ENCODE results near the gene RNF157. TPM values are rescaled to one million over a fixed set of nuclear protein-coding genes. Genes with fewer than 3 reads are reported as not detected.

RNF157 gene
- total and polyA plus RNA-seq, 2 experiments from 2014 or later = 11.0 to 15.0 TPM

- peak overlapping the region; percentile 80 for H3K27ac ChIP-seq
- H3K9me3 ChIP-seq (ENCODE audit: low read depth) = no peaks in the 10 kb centered on the region
- TF ChIP-seq CTCF (IDR thresholded peaks at IDR 0.05; ENCODE audit: low read depth, low read length) = no peak
- peaks cover 2% of the 10 kb centered on the region for H3K36me3 ChIP-seq
- H3K27me3 ChIP-seq = no peaks in the 10 kb centered on the region
- H3K4me3 ChIP-seq = peak overlapping the region; percentile 99
- no peak for DNase-seq (ENCODE audit: low read depth in 1 of 2, low spot score in 1 of 2)
- peaks cover 50% of the 10 kb centered on the region for H3K4me1 ChIP-seq (ENCODE audit: low read depth)
These were observed 26.8 kb upstream of the RNF157 start for GRCh38 chr17:76267051-76267576.

GRCh38 chr17:76266244-76266938, 26.1 kb upstream of the RNF157 start:
- Histone ChIP-seq H3K27ac (peak overlapping the region; percentile 80), H3K9me3 (ENCODE audit: low read depth) (no peaks in the 10 kb centered on the region), H3K4me1 (ENCODE audit: low read depth) (peaks cover 48% of the 10 kb centered on the region), H3K27me3 (no peaks in the 10 kb centered on the region), H3K4me3 (peak overlapping the region; percentile 99), H3K36me3 (peaks cover 2% of the 10 kb centered on the region)
- peak in 1 of 2 donors; percentile 56 for DNase-seq (ENCODE audit: low read depth in 1 of 2, low spot score in 1 of 2)
- no peak for TF ChIP-seq CTCF (IDR thresholded peaks at IDR 0.05; ENCODE audit: low read depth, low read length)

- Histone ChIP-seq H3K36me3 (peaks cover 2% of the 10 kb centered on the region), H3K27ac (peak overlapping the region; percentile 80), H3K4me3 (peak overlapping the region; percentile 99), H3K9me3 (ENCODE audit: low read depth) (no peaks in the 10 kb centered on the region), H3K4me1 (ENCODE audit: low read depth) (peaks cover 43% of the 10 kb centered on the region), H3K27me3 (no peaks in the 10 kb centered on the region)
- peak; percentile 68 to 80 for DNase-seq (ENCODE audit: low read depth in 1 of 2, low spot score in 1 of 2)
- TF ChIP-seq CTCF (IDR thresholded peaks at IDR 0.05; ENCODE audit: low read depth, low read length) = no peak
These were observed 25.4 kb upstream of the RNF157 start for GRCh38 chr17:76265624-76266243.

GRCh38 chr17:76264755-76265623, 24.7 kb upstream of the RNF157 start, which contains the start of gene UBALD2:
Gene UBALD2, plus strand, starts transcription at chr17:76265348. Its CDS starts 158 bp downstream, at chr17:76265506.
- DNase-seq (ENCODE audit: low read depth in 1 of 2, low spot score in 1 of 2) = peak; percentile 98 to 100
- Histone ChIP-seq H3K4me3 (peak within 1 kb of the TSS; percentile 99), H3K27ac (peak within 1 kb of the TSS; percentile 80), H3K4me1 (ENCODE audit: low read depth) (peaks cover 37% of the 10 kb centered on the region), H3K36me3 (no peaks in the 10 kb centered on the region), H3K27me3 (no peaks in the 10 kb centered on the region), H3K9me3 (ENCODE audit: low read depth) (no peaks in the 10 kb centered on the region)
- no peak for TF ChIP-seq CTCF (IDR thresholded peaks at IDR 0.05; ENCODE audit: low read depth, low read length)

- no peak for TF ChIP-seq CTCF (IDR thresholded peaks at IDR 0.05; ENCODE audit: low read depth, low read length)
- no peak for DNase-seq (ENCODE audit: low read depth in 1 of 2, low spot score in 1 of 2)
- Histone ChIP-seq H3K4me1 (ENCODE audit: low read depth) (peaks cover 33% of the 10 kb centered on the region), H3K27ac (no peak overlapping the region), H3K36me3 (no peaks in the 10 kb centered on the region), H3K9me3 (ENCODE audit: low read depth) (no peaks in the 10 kb centered on the region), H3K27me3 (no peaks in the 10 kb centered on the region), H3K4me3 (no peak overlapping the region)
These were observed 24.1 kb upstream of the RNF157 start for GRCh38 chr17:76264425-76264754.
